Epithelial cell of proximal tubule (primary cell): ENCODE data around the gene RPL18A. TPM values are rescaled to one million over a fixed set of nuclear protein-coding genes. Genes with fewer than 3 reads are reported as not detected.

ENCODE experiments used
- DNase-seq: peaks from one replicate; pipeline ENCODE4 v3.0.0-alpha.2; 2011; ENCODE audit warnings: low read depth
- H3K4me3 ChIP-seq: 2 replicates; pipeline ENCODE4 v1.5.1; 2011; ENCODE audit warnings: low read depth, mild to moderate bottlenecking, low read length
- total RNA-seq: library from RNA; depleted of rRNA; stranded (reverse); fragments of >200 nt; gene quantifications from 2 replicates; pipeline ENCODE4 v1.2.3, GENCODE V29; 2015
- TF ChIP-seq, protein P1 (sequence below): conservative IDR thresholded peaks from 2 replicates; pipeline ENCODE4 v1.5.1; 2012; ENCODE audit warnings: low read depth, mild to moderate bottlenecking, low read length

Gene RPL18A
- total RNA-seq, 1 donor from 2014 or later: 2,411 TPM

DNA sequence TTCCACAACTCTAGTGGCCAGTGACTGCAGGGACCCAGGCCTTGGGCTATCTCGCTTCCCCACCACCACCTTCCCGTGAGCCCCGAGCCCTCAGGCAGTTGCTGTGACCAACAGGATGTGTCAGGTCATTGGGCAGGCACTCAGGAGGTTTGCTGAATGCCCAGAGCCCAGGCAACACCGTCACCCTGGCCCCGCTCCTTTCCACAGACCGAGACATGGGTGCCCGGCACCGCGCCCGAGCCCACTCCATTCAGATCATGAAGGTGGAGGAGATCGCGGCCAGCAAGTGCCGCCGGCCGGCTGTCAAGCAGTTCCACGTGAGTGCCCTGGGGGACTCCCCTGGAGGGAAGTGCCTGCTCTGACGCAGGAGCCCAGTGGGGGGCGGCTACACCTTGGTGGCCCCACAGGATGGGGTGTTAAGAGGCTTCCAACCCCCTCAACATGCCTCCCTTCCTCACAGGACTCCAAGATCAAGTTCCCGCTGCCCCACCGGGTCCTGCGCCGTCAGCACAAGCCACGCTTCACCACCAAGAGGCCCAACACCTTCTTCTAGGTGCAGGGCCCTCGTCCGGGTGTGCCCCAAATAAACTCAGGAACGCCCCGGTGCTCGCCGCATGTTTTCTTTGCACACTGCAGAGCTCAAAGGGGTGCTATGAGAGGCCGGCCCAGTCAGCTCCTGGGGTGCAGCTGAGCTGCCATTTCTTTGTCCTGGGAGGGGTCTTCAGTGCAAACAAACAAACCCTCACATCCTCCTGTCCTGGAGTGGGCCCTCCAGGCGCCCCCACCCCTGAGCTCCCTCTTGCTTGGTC, 3.2 kb downstream of the RPL18A start:
- H3K4me3 ChIP-seq: no peak overlapping the region
- TF ChIP-seq, protein P1, sequence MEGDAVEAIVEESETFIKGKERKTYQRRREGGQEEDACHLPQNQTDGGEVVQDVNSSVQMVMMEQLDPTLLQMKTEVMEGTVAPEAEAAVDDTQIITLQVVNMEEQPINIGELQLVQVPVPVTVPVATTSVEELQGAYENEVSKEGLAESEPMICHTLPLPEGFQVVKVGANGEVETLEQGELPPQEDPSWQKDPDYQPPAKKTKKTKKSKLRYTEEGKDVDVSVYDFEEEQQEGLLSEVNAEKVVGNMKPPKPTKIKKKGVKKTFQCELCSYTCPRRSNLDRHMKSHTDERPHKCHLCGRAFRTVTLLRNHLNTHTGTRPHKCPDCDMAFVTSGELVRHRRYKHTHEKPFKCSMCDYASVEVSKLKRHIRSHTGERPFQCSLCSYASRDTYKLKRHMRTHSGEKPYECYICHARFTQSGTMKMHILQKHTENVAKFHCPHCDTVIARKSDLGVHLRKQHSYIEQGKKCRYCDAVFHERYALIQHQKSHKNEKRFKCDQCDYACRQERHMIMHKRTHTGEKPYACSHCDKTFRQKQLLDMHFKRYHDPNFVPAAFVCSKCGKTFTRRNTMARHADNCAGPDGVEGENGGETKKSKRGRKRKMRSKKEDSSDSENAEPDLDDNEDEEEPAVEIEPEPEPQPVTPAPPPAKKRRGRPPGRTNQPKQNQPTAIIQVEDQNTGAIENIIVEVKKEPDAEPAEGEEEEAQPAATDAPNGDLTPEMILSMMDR: no peak
- DNase-seq: no peak

DNA sequence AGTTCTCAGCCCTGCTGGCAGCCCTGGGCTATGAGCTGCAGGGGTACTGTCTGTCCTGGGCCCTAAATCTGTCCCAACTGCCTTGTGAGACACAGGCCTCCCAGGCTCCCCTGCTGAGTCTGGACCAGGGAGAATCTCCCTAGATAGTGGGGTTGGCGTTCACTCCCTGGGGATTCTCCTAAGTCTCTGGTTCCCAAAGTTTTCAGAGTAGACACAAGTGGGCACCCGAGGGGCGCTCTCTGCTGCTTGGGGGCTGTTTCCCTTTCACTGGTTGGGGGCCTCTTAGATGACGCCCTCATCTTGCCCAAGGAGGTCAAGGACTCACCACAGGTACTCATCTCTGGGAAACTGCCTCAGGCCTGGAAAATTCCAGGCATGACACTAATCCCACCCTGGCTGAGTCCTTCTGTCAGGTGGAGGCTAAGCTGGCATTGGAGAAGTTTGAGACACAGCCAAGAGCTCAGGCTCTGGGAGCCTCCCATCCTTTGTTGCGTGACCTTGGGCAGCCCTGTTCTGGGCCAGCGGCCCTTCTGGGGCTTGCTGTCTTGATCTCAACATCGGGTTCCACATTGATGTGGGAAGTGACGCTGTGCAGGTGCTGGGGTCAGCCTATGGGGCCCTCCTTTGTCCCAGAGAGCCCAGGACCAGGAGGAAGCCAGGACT, 3.9 kb downstream of the RPL18A start:
- H3K4me3 ChIP-seq: no peak overlapping the region
- TF ChIP-seq, protein P1: no peak
- no peak for DNase-seq

DNA sequence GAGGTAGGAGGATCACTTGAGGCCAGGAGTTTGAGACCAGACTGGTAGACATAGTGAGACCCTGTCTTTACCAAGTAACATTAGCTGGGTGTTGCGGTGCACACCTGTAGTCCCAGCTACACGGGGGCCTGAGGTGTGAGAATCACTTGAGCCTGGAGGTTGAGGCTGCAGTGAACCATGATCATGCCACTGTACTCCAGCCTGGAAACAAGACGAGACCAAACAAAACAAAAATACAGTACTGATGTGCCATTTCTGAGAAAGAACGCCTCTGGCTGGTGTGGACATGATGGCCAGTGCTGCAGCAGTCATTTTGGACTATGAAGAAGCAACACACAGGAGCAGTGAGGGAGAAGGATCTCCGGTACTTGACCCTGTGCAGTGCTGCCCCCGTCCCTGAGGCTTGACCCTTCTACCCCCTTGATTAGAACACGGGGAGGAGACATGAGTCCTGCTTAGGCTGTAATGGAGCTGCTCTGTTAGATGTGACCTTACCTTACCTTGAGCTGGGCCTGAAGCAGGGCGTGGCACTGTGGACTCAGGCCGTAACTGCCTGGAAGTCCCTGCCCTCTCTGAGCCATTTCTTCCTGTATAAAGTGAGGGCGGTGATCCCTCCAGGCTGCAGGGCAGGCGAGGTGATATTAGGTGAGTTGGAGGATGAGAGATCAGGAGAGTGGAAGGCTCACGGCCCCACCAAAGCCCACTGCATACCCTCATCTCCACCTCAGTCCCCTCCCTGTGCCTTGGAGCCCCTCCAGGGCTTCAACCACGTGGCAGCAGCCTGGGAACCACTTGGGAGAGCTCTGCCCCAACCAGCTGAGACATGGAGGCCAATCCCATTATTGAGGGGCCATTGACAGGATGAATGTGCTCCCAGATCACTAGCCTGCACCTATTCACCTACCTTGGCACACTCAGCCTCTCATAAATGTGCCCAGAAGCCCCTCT, 5.9 kb downstream of the RPL18A start:
- no peak overlapping the region for H3K4me3 ChIP-seq
- TF ChIP-seq, protein P1: no peak
- no peak for DNase-seq

DNA sequence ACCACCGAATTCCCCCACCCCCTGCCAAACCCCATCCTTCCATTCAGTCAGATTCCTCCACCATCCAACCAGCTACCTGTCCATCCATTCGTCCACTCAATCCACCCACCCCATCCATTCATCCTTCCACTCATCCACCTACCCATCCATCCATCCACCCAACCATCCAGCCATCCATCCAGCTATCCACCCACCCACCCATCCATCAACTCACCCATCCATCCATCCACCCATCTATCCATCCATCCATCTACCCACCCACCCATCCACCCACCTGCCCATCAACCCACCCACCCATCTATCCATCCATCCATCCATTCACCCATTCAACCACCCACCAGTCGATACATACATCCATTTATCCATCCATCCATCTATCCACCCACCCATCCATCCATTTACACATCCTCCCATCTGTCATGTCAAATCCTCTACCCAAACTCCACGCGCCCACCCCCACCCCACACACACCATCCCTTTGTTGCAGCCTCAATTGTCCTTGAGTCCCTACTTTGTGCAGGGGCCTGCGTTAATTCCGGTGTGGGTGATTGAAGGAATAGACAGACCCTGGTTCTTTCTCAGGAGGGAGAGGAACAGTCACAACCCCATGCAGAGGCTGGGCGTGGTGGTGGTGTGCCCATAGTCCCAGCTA, 6.7 kb downstream of the RPL18A start:
- H3K4me3 ChIP-seq: no peak overlapping the region
- TF ChIP-seq, protein P1: no peak
- DNase-seq: no peak

DNA sequence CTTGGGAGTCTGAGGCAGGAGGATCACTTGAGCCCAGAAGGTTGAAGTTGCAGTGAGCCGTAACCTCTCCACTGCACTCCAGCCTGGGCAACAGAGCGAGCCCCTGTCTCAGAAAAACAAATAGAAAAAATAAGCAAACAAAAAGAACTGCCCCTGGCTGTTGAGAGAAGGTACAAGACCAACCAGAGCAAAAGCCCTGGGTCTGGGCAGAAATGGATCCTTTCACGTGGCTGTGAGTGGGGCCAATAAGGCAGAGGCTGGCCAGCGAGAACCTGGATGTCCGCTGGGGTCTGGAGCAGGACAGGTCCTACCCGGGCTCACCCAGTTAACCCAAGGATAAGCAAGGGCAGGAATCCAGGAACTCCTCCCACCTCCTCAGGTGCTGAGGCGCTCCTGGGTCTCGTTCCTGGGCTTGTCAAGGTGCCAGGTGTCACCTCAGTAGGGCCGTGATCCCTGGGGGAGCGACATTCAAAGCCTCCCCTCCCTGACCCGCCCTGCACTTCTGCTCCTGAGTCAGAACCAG, 7.3 kb downstream of the RPL18A start:
- no peak overlapping the region for H3K4me3 ChIP-seq
- TF ChIP-seq, protein P1: no peak

DNA sequence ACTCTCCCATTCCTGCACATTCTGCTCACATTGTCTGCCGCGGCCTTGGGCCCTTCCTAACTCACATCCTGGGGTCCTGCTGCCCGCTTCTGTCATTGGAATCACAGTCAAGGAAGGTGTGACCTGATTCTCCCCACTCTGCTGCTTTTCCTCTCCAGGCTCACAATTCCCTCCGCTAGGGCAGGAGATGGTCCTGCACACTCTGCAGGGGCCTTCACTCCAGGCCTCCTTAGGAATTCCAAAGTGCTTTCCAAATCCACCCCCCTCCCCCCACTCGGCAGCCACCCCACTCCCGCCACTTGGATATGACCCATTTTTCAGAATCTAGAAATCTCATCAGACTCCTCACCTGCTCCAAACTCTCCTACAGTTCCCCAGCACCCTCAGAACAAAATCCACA, 9.0 kb downstream of the RPL18A start:
- no peak overlapping the region for H3K4me3 ChIP-seq
- TF ChIP-seq, protein P1: no peak
- no peak for DNase-seq

More for the DNA sequence above, 7.3 kb downstream of the RPL18A start:
- no peak for DNase-seq
